H1 (cell line): ENCODE results near the gene LGALS3. TPM values are rescaled to one million over a fixed set of nuclear protein-coding genes. Genes with fewer than 3 reads are reported as not detected.

Experiments
- CTCF ChIA-PET: fragments of 300-600 bp; sonication (Branson Sonifier 250); formaldehyde crosslinking; loops from one replicate; lab custom pipeline; 2021; ENCODE audit not compliant: partially characterized antibody; lab: Charles Lee
- POLR2A ChIA-PET: fragments of 300-600 bp; sonication (Branson Sonifier 250); formaldehyde crosslinking; loops from one replicate; lab custom pipeline; 2021; ENCODE audit warnings: inconsistent platforms; ENCODE audit not compliant: partially characterized antibody; lab: Charles Lee
- DNase-seq, 2 experiments: peaks; one replicate each; pipeline versions ENCODE4 v3.0.0 to v3.0.0-alpha.2; 2010 to 2022; ENCODE audit warnings: low spot score in 2 of 2, low read depth in 1 of 2, mixed read lengths in 1 of 2
- FAIRE-seq: peaks from 2 replicates; lab custom pipeline; 2011; peaks lifted over from hg19 to GRCh38; lab: Jason Lieb, UNC
- H2AFZ ChIP-seq: 2 replicates; pipeline ENCODE4 v1.8.1; 2012; ENCODE audit warnings: low read length, inconsistent platforms
- H2AK5ac ChIP-seq: 2 replicates; pipeline ENCODE4 v1.6.1; 2013; ENCODE audit warnings: low read depth, low read length
- H2BK120ac ChIP-seq: replicated peaks from 2 replicates; pipeline ENCODE3; 2013; ENCODE audit warnings: low read depth, low read length, inconsistent platforms
- H2BK12ac ChIP-seq: 2 replicates; pipeline ENCODE4 v1.6.1; 2013; ENCODE audit warnings: low read depth, low read length
- H2BK15ac ChIP-seq: 2 replicates; pipeline ENCODE4 v1.6.1; 2013; ENCODE audit warnings: low read length
- H2BK20ac ChIP-seq: 2 replicates; pipeline ENCODE4 v1.6.1; 2013; ENCODE audit warnings: low read length
- H2BK5ac ChIP-seq: 2 replicates; pipeline ENCODE4 v1.6.1; 2013; ENCODE audit warnings: low read depth, low read length
- H3K14ac ChIP-seq: 2 replicates; pipeline ENCODE4 v1.6.1; 2013; ENCODE audit warnings: inconsistent platforms; ENCODE audit not compliant: insufficient read length
- H3K18ac ChIP-seq: 2 replicates; pipeline ENCODE4 v1.6.1; 2013; ENCODE audit warnings: low read length; ENCODE audit errors: extremely low read depth
- H3K23ac ChIP-seq: 2 replicates; pipeline ENCODE4 v1.6.1; 2013; ENCODE audit warnings: inconsistent platforms; ENCODE audit not compliant: insufficient read length
- H3K23me2 ChIP-seq: 2 replicates; pipeline ENCODE4 v1.6.1; 2013; ENCODE audit warnings: low read depth, low read length
- H3K27ac ChIP-seq: 2 replicates; pipeline ENCODE4 v1.6.1; 2011; ENCODE audit warnings: low read depth, low read length, inconsistent platforms
- H3K27me3 ChIP-seq, 4 experiments: replicated peaks in 1 of 4; 1 replicate in 1 of 4; 2 replicates in 3 of 4; pipeline versions ENCODE4 v1.6.1 to v1.8.1; 2011 to 2013; ENCODE audit warnings: low read length in 3 of 4, mild to moderate bottlenecking in 3 of 4, inconsistent platforms in 2 of 4, mixed read lengths in 2 of 4, moderate library complexity in 1 of 4; ENCODE audit not compliant: control insufficient read depth in 3 of 4, insufficient read depth in 3 of 4; ENCODE audit errors: extremely low read depth in 1 of 4
- H3K36me3 ChIP-seq, 4 experiments: 2 replicates each; pipeline versions ENCODE4 v1.6.1 to v1.8.1; 2011 to 2013; ENCODE audit warnings: mild to moderate bottlenecking in 4 of 4, low read length in 3 of 4, moderate library complexity in 2 of 4, control low read depth in 1 of 4, inconsistent platforms in 1 of 4; ENCODE audit not compliant: insufficient read depth in 4 of 4, control insufficient read depth in 2 of 4
- H3K4ac ChIP-seq: replicated peaks from 2 replicates; pipeline ENCODE3; 2013; ENCODE audit warnings: low read length, low read depth, mixed read lengths, inconsistent platforms; ENCODE audit not compliant: insufficient read length
- H3K4me1 ChIP-seq, 4 experiments: replicated peaks in 1 of 4; 1 replicate in 1 of 4; 2 replicates in 3 of 4; pipeline versions ENCODE4 v1.6.1 to v1.8.1; 2011 to 2013; ENCODE audit warnings: low read length in 3 of 4, inconsistent platforms in 2 of 4, mixed read lengths in 1 of 4; ENCODE audit not compliant: insufficient read depth in 4 of 4, control insufficient read depth in 3 of 4
- H3K4me2 ChIP-seq, 2 experiments: 2 replicates each; pipeline versions ENCODE4 v1.6.1 to v1.8.1; 2011 to 2013; ENCODE audit warnings: low read depth in 2 of 2, low read length in 2 of 2, control low read depth in 1 of 2, inconsistent platforms in 1 of 2, mild to moderate bottlenecking in 1 of 2; ENCODE audit not compliant: insufficient read depth in 1 of 2
- H3K4me3 ChIP-seq, 4 experiments: fragments of 200-600, 300-600 bp in 1 of 4; sonication (generic), shearing (Covaris generic), sonication (Bioruptor Twin) in 1 of 4; 2 replicates each; pipeline versions ENCODE4 v1.5.1 to v1.8.1; 2011 to 2016; ENCODE audit warnings: low read length in 4 of 4, low read depth in 3 of 4, control low read depth in 2 of 4, inconsistent platforms in 2 of 4, mild to moderate bottlenecking in 2 of 4, mixed read lengths in 1 of 4, moderate library complexity in 1 of 4; ENCODE audit not compliant: insufficient read depth in 2 of 4; ENCODE audit errors: extremely low read depth in 1 of 4
- H3K56ac ChIP-seq: replicated peaks from 2 replicates; pipeline ENCODE3; 2013; ENCODE audit warnings: low read depth, mild to moderate bottlenecking, mixed read lengths, low read length, inconsistent platforms; ENCODE audit not compliant: insufficient read length
- H3K79me1 ChIP-seq: 2 replicates; pipeline ENCODE4 v1.6.1; 2013; ENCODE audit warnings: low read depth, low read length, control low read depth
- H3K79me2 ChIP-seq, 2 experiments: 2 replicates each; pipeline versions ENCODE4 v1.6.1 to v1.8.1; 2012 to 2013; ENCODE audit warnings: low read length in 2 of 2, mild to moderate bottlenecking in 2 of 2, inconsistent platforms in 1 of 2; ENCODE audit not compliant: insufficient read depth in 2 of 2, control insufficient read depth in 1 of 2
- H3K9ac ChIP-seq, 4 experiments: replicated peaks in 1 of 4; 1 replicate in 1 of 4; 2 replicates in 3 of 4; pipeline versions ENCODE4 v1.6.1 to v1.8.1; 2011 to 2013; ENCODE audit warnings: low read depth in 3 of 4, low read length in 3 of 4, control low read depth in 2 of 4, mild to moderate bottlenecking in 2 of 4, moderate library complexity in 2 of 4, inconsistent platforms in 1 of 4; ENCODE audit errors: extremely low read depth in 1 of 4
- H3K9me3 ChIP-seq, 2 experiments: 2 replicates each; pipeline versions ENCODE4 v1.6.1 to v1.8.1; 2012 to 2013; ENCODE audit warnings: mild to moderate bottlenecking in 2 of 2, moderate library complexity in 2 of 2, control low read depth in 1 of 2, inconsistent platforms in 1 of 2, low read depth in 1 of 2, low read length in 1 of 2, mixed read lengths in 1 of 2; ENCODE audit not compliant: insufficient read depth in 2 of 2
- H4K20me1 ChIP-seq, 2 experiments: replicated peaks in 1 of 2; 2 replicates each; pipeline versions ENCODE3 to v1.8.1; 2011 to 2013; ENCODE audit warnings: inconsistent platforms in 2 of 2, low read length in 2 of 2, mild to moderate bottlenecking in 1 of 2; ENCODE audit not compliant: insufficient read depth in 2 of 2, control insufficient read depth in 1 of 2
- H4K5ac ChIP-seq: 2 replicates; pipeline ENCODE4 v1.6.1; 2013; ENCODE audit warnings: low read length, low read depth, mixed read lengths, inconsistent platforms; ENCODE audit not compliant: insufficient read length
- H4K8ac ChIP-seq: 2 replicates; pipeline ENCODE4 v1.8.0; 2013; ENCODE audit warnings: mild to moderate bottlenecking, moderate library complexity, low read length, inconsistent platforms; ENCODE audit not compliant: insufficient read depth; ENCODE audit errors: extremely low read depth
- H4K91ac ChIP-seq: replicated peaks from 2 replicates; pipeline ENCODE3; 2013; ENCODE audit warnings: low read length, mixed read lengths, inconsistent platforms; ENCODE audit not compliant: insufficient read length
- CREB1 ChIP-seq: IDR thresholded peaks from 2 replicates; pipeline ENCODE4 v1.6.1; 2012; ENCODE audit warnings: inconsistent platforms
- CTBP2 ChIP-seq: IDR thresholded peaks from 2 replicates; pipeline ENCODE4 v1.7.0; 2011; ENCODE audit warnings: borderline replicate concordance, mild to moderate bottlenecking, moderate library complexity, mixed read lengths, low read length; ENCODE audit not compliant: insufficient read depth, insufficient read length
- E2F6 ChIP-seq: IDR thresholded peaks from 2 replicates; pipeline ENCODE4 v1.6.1; 2012; ENCODE audit warnings: inconsistent platforms
- EZH2 ChIP-seq: fragments of 200-600 bp; sonication (generic); IDR thresholded peaks from 2 replicates; pipeline ENCODE4 v1.7.1; 2012; ENCODE audit warnings: low read depth, mild to moderate bottlenecking, moderate library complexity, low read length, inconsistent platforms; ENCODE audit not compliant: severe bottlenecking
- HDAC6 ChIP-seq: IDR thresholded peaks from one replicate; pipeline ENCODE4 v1.7.1; 2012; ENCODE audit warnings: low read depth, mild to moderate bottlenecking, inconsistent platforms, low read length, moderate library complexity
- JUND ChIP-seq: IDR thresholded peaks from 2 replicates; pipeline ENCODE4 v1.6.1; 2011; ENCODE audit warnings: mild to moderate bottlenecking, improper control_type of control experiment, low read length
- WGBS, 2 experiments: shearing (Covaris generic) in 1 of 2; methylation state at CpG; one replicate each; pipeline versions ENCODE4 v1.1.6 to v1.1.7; 2013 to 2015; ENCODE audit warnings: low lambda C conversion rate in 2 of 2, mixed read lengths in 2 of 2, inconsistent platforms in 1 of 2, low coverage in 1 of 2, missing lambda C conversion rate in 1 of 2; ENCODE audit not compliant: insufficient replicate concordance in 2 of 2, insufficient coverage in 1 of 2, insufficient read length in 1 of 2; ENCODE audit errors: extremely low coverage in 1 of 2, missing lambda C conversion rate in 1 of 2; 5-methylcytosine and 5-hydroxymethylcytosine counted together
- polyA plus RNA-seq, 7 experiments: library from polyadenylated mRNA; depleted of rRNA in 3 of 7; stranded (reverse) in 5 of 7; unstranded in 2 of 7; fragments of >200 nt in 5 of 7; fragments of 200-250 nt in 2 of 7; gene quantifications; 1 replicate in 5 of 7; 2 replicates in 1 of 7; 4 replicates in 1 of 7; pipeline versions ENCODE4 v1.2.1 to v1.2.3, GENCODE V29; 2011 to 2013; ENCODE audit warnings: missing spikeins in 2 of 7, mixed read lengths in 2 of 7
- total RNA-seq: library from RNA; stranded (reverse); fragmentation: NEBNext Ultra II Directional; extraction: Animal tissue kit (Norgen Biotek cat#: 25700); gene quantifications from 2 replicates; pipeline ENCODE4 v1.2.1, GENCODE V29; 2021

The LGALS3 gene
- total and polyA plus RNA-seq, 2 of the 8 experiments (the other 6 are each of a cell fraction or from before 2014, with no cell fraction given) = 9.7 to 14.5 TPM

GRCh38 chr14:55188686-55189295, 59.7 kb downstream of the LGALS3 start:
- Histone ChIP-seq H3K4ac (no peak overlapping the region), H4K8ac (no peak overlapping the region), H2BK5ac (no peak overlapping the region), H3K23me2 (peaks cover 6% of the 10 kb centered on the region; the same call in 1 of the 2 replicates), H2BK120ac (no peak overlapping the region), H3K79me2 (peaks cover 16 to 62% of the 10 kb centered on the region in 2 experiments), H4K5ac (no peak overlapping the region), H3K9me3 (no peaks in the 10 kb centered on the region), H2AK5ac (no peak overlapping the region), H2BK20ac (no peak overlapping the region), H2BK12ac (no peak overlapping the region), H3K36me3 (peaks cover 0 to 23% (median 7%) of the 10 kb centered on the region in 4 experiments; a peak in 3 of 8 replicates), H3K56ac (no peak overlapping the region), H3K4me2 (peak overlapping the region in 1 of 2 experiments; percentile 66; a peak in 1 of 4 replicates), H3K14ac (no peak overlapping the region), H2AFZ (no peak overlapping the region), H3K9ac (no peak overlapping the region), H3K27me3 (no peaks in the 10 kb centered on the region), H3K27ac (no peak overlapping the region), H2BK15ac (no peak overlapping the region), H4K20me1 (peaks cover 4% of the 10 kb centered on the region in 2 experiments), H4K91ac (no peak overlapping the region), H3K23ac (no peak overlapping the region), H3K4me3 (peak overlapping the region in 1 of 4 experiments; percentile 86; a peak in 1 of 8 replicates), H3K4me1 (peaks cover 0 to 6% (median 4%) of the 10 kb centered on the region in 4 experiments; a peak in 3 of 7 replicates), H3K18ac (no peak overlapping the region), H3K79me1 (0 out of 2 replicates have a peak, but pooled peaks cover 2% of the 10 kb centered on the region)
- CTCF ChIA-PET = interaction anchor here (1.2 kb wide), 1 partner anchor 57 kb away, joined by 4 read pairs; no protein-coding TSS in a partner anchor
- FAIRE-seq = no peak
- DNase-seq = no peak
- 87% methylated on average over 4 of the region's 4 CpGs; no CpG with 5 or more reads in 1 of the 2 experiments for WGBS, 2 experiments
- POLR2A ChIA-PET = interaction anchor here (1.0 to 1.7 kb wide), 2 partner anchors 38 to 45 kb away, joined by 3 to 4 read pairs; no protein-coding TSS in a partner anchor
- TF ChIP-seq CTBP2 (no peak), E2F6 (no peak), CREB1 (no peak), HDAC6 (no peak), EZH2 (no peak), JUND (no peak)
